GM21723 (cell line): ENCODE results near the gene HNRNPM.
"Not testable (repeated sequence)": the region's sequence is repeated elsewhere in the genome, so short reads cannot be mapped to it uniquely, and the experiment has no call there.

Experiments
- ATAC-seq: cut with Tn5 transposase; IDR thresholded peaks from one replicate; pipeline ENCODE4 v1.9.1; 2021; ENCODE audit warnings: mild to moderate bottlenecking, moderate library complexity; ENCODE audit not compliant: unreplicated experiment

Gene HNRNPM

GRCh38 chr19:8444677-8445487, at the start of gene HNRNPM:
Gene HNRNPM (plus strand): TSS chr19:8444975. CDS start chr19:8444999, 24 bp downstream.
- peak; percentile 79 for ATAC-seq

GRCh38 chr19:8395621-8396082, 49.1 kb upstream of the HNRNPM start:
- no peak for ATAC-seq

- ATAC-seq: no peak
Measured at GRCh38 chr19:8396185-8396562, 48.6 kb upstream of the HNRNPM start.

GRCh38 chr19:8396563-8397203, 48.1 kb upstream of the HNRNPM start:
- no peak for ATAC-seq

GRCh38 chr19:8397271-8397670, 47.5 kb upstream of the HNRNPM start:
- ATAC-seq: no peak

- no peak for ATAC-seq
Measured at GRCh38 chr19:8397746-8398310, 46.9 kb upstream of the HNRNPM start.

- no peak for ATAC-seq
Measured at GRCh38 chr19:8398311-8398771, 46.4 kb upstream of the HNRNPM start.

- ATAC-seq: no peak
Measured at GRCh38 chr19:8399681-8400188, 45.0 kb upstream of the HNRNPM start.

GRCh38 chr19:8401981-8402411, 42.8 kb upstream of the HNRNPM start:
- no peak for ATAC-seq

GRCh38 chr19:8403098-8403819, 41.5 kb upstream of the HNRNPM start:
- no peak for ATAC-seq

GRCh38 chr19:8403820-8404109, 41.0 kb upstream of the HNRNPM start:
- ATAC-seq: no peak

- ATAC-seq: no peak
Measured at GRCh38 chr19:8404391-8405151, 40.2 kb upstream of the HNRNPM start.

- ATAC-seq: not testable (repeated sequence)
Measured at GRCh38 chr19:8410718-8411117, 34.1 kb upstream of the HNRNPM start.

- peak; percentile 98 for ATAC-seq
Measured at GRCh38 chr19:8412783-8413628, 31.8 kb upstream of the HNRNPM start, which contains the start of gene MARCHF2. Gene MARCHF2 (plus strand): TSS chr19:8413305. CDS start chr19:8421841, 8,536 bp downstream.

GRCh38 chr19:8413629-8413995, 31.2 kb upstream of the HNRNPM start:
- no peak for ATAC-seq

GRCh38 chr19:8416796-8417195, 28.0 kb upstream of the HNRNPM start:
- ATAC-seq: no peak

GRCh38 chr19:8421484-8422461, 23.0 kb upstream of the HNRNPM start:
- ATAC-seq: no peak

GRCh38 chr19:8423817-8424223, 21.0 kb upstream of the HNRNPM start:
- no peak for ATAC-seq
